HepG2 (cell line): ENCODE measurements around the gene SLC38A4. TPM values are rescaled to one million over a fixed set of nuclear protein-coding genes. Genes with fewer than 3 reads are reported as not detected.

Source experiments
- ATF2 ChIP-seq: sonication (generic); formaldehyde crosslinking; IDR thresholded peaks from 2 replicates; pipeline ENCODE4 v1.4.0; 2020; ENCODE audit warnings: missing genetic modification reagents
- ELF3 ChIP-seq: IDR thresholded peaks from 2 replicates; pipeline ENCODE4 v1.6.1; 2016; ENCODE audit warnings: missing genetic modification reagents, missing compliant biosample characterization
- FOXP4 ChIP-seq: sonication (generic); formaldehyde crosslinking; IDR thresholded peaks from 2 replicates; pipeline ENCODE4 v1.4.0; 2020; ENCODE audit warnings: missing genetic modification reagents
- IKZF1 ChIP-seq: fragments of 450-650 bp; IDR thresholded peaks from 2 replicates; pipeline ENCODE4 v1.7.1; 2016
- MAFF ChIP-seq: IDR thresholded peaks from 2 replicates; pipeline ENCODE4 v1.6.1; 2011; ENCODE audit warnings: low read depth, low read length, improper control_type of control experiment
- RXRB ChIP-seq: IDR thresholded peaks from 2 replicates; pipeline ENCODE4 v1.6.1; 2016; ENCODE audit warnings: borderline replicate concordance, missing genetic modification reagents, missing compliant biosample characterization
- SOX13 ChIP-seq, 3 experiments: fragments of 450-650 bp in 1 of 3; sonication (generic) in 1 of 3; formaldehyde crosslinking in 1 of 3; IDR thresholded peaks in 2 of 3; conservative IDR thresholded peaks in 1 of 3; 2 replicates each; pipeline versions ENCODE4 v1.5.0 to v1.6.1; 2016 to 2020; ENCODE audit warnings: antibody characterized with exemption in 1 of 3, mild to moderate bottlenecking in 1 of 3, missing compliant biosample characterization in 1 of 3, missing genetic modification reagents in 1 of 3, moderate library complexity in 1 of 3
- SP4 ChIP-seq: sonication (generic); formaldehyde crosslinking; IDR thresholded peaks from 2 replicates; pipeline ENCODE4 v1.8.1; 2023; ENCODE audit warnings: mild to moderate bottlenecking, missing genetic modification reagents
- ZFP82 ChIP-seq: sonication (generic); formaldehyde crosslinking; IDR thresholded peaks from 2 replicates; pipeline ENCODE4 v1.5.1; 2020; ENCODE audit warnings: mild to moderate bottlenecking, missing genetic modification reagents, borderline replicate concordance
- ZFYVE20 ChIP-seq: sonication (generic); formaldehyde crosslinking; IDR thresholded peaks from 2 replicates; pipeline ENCODE4 v1.8.0; 2023; ENCODE audit warnings: low read depth, mild to moderate bottlenecking, moderate library complexity, missing genetic modification reagents, borderline replicate concordance
- ZNF101 ChIP-seq: sonication (generic); formaldehyde crosslinking; IDR thresholded peaks from 2 replicates; pipeline ENCODE4 v1.4.0; 2020; ENCODE audit warnings: mild to moderate bottlenecking, low read depth, missing genetic modification reagents, borderline replicate concordance
- ZNF331 ChIP-seq: sonication (generic); formaldehyde crosslinking; IDR thresholded peaks from 2 replicates; pipeline ENCODE4 v1.4.0; 2020; ENCODE audit warnings: missing genetic modification reagents
- polyA plus RNA-seq, 8 experiments: library from polyadenylated mRNA; depleted of rRNA in 3 of 8; stranded (reverse) in 7 of 8; unstranded in 1 of 8; fragments of >200 nt; fragmentation: Illumina TruSeq in 4 of 8; extraction: Trizol in 4 of 8; gene quantifications; 2 replicates each; pipeline versions ENCODE4 v1.2.1 to v1.2.3, GENCODE V29; 2011 to 2016; ENCODE audit warnings: low read depth in 4 of 8, missing spikeins in 1 of 8, mixed read lengths in 1 of 8; ENCODE audit not compliant: insufficient read depth in 1 of 8
- total RNA-seq, 5 experiments: library from RNA; depleted of rRNA; stranded (reverse); fragments of >200 nt; fragmentation: Illumina TruSeq; extraction: Trizol; gene quantifications; 2 replicates each; pipeline ENCODE4 v1.2.3, GENCODE V29; 2016; ENCODE audit warnings: low read depth in 1 of 5
- TF ChIP-seq, protein P1 (sequence below): sonication (generic); formaldehyde crosslinking; IDR thresholded peaks from 2 replicates; pipeline ENCODE4 v1.9.0; 2022; ENCODE audit warnings: low read depth, missing genetic modification reagents
- TF ChIP-seq, protein P2 (sequence below): sonication (generic); formaldehyde crosslinking; IDR thresholded peaks from 2 replicates; pipeline ENCODE4 v1.4.0; 2020; ENCODE audit warnings: missing genetic modification reagents
- TF ChIP-seq, protein P3 (sequence below): sonication (generic); formaldehyde crosslinking; IDR thresholded peaks from 2 replicates; pipeline ENCODE4 v1.5.0; 2020; ENCODE audit warnings: mild to moderate bottlenecking, missing genetic modification reagents, borderline replicate concordance

The SLC38A4 gene
- total and polyA plus RNA-seq, 2 of the 13 experiments (the other 11 are each of a cell fraction or from before 2014, with no cell fraction given) = 3.5 to 5.2 TPM

DNA sequence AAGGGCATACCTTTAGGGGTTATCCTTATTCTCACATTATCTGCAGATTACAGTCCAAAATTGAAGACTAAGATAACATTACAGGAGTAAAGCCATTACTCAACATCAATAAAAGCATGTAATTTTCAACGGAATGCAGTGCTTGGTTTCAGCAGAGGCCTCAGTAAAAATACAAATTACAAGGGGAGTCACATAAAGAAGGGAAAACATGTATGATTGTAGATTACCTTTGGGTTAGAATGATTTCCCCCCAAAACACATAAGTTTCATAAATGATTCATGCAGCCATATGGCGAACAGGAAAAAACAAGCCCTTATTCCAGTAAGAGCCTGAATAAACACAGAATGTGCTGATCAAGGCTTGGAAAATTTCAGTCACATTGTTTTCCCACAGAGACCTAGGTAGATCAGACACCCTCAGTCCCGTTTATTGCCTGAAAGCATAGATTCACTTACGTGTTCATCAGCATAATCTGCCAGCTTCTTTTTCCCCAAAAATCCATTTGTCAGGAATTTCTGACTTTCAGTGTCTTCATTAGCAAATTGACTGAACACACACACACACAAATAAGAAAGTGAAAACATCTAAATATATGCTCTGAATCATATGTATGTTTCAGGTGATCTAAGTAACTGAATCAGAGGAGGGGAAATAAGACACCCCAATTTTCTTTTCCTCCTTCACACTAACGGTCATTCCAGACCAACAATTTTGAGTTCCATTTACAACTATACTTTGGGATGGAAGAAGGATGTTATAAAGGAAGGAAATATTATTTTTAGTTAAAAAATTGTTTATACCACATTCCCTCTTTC lies 37.5 kb downstream of the SLC38A4 start (continued):
- TF ChIP-seq, protein P1, sequence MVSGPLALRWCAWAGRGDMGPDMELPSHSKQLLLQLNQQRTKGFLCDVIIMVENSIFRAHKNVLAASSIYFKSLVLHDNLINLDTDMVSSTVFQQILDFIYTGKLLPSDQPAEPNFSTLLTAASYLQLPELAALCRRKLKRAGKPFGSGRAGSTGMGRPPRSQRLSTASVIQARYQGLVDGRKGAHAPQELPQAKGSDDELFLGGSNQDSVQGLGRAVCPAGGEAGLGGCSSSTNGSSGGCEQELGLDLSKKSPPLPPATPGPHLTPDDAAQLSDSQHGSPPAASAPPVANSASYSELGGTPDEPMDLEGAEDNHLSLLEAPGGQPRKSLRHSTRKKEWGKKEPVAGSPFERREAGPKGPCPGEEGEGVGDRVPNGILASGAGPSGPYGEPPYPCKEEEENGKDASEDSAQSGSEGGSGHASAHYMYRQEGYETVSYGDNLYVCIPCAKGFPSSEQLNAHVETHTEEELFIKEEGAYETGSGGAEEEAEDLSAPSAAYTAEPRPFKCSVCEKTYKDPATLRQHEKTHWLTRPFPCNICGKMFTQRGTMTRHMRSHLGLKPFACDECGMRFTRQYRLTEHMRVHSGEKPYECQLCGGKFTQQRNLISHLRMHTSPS (CRISPR knock-in tag) = no peak
- TF ChIP-seq SOX13 (IDR thresholded peaks at IDR 0.05) = no peak
- TF ChIP-seq SOX13 (CRISPR knock-in tag; conservative IDR thresholded peaks at IDR 0.05 in 1 of 2, IDR thresholded peaks at IDR 0.05 in 1 of 2) = peak in 1 of 2 experiments; percentile 42; a peak in 1 of 4 replicates
- TF ChIP-seq SP4 = no peak
- TF ChIP-seq, protein P2, sequence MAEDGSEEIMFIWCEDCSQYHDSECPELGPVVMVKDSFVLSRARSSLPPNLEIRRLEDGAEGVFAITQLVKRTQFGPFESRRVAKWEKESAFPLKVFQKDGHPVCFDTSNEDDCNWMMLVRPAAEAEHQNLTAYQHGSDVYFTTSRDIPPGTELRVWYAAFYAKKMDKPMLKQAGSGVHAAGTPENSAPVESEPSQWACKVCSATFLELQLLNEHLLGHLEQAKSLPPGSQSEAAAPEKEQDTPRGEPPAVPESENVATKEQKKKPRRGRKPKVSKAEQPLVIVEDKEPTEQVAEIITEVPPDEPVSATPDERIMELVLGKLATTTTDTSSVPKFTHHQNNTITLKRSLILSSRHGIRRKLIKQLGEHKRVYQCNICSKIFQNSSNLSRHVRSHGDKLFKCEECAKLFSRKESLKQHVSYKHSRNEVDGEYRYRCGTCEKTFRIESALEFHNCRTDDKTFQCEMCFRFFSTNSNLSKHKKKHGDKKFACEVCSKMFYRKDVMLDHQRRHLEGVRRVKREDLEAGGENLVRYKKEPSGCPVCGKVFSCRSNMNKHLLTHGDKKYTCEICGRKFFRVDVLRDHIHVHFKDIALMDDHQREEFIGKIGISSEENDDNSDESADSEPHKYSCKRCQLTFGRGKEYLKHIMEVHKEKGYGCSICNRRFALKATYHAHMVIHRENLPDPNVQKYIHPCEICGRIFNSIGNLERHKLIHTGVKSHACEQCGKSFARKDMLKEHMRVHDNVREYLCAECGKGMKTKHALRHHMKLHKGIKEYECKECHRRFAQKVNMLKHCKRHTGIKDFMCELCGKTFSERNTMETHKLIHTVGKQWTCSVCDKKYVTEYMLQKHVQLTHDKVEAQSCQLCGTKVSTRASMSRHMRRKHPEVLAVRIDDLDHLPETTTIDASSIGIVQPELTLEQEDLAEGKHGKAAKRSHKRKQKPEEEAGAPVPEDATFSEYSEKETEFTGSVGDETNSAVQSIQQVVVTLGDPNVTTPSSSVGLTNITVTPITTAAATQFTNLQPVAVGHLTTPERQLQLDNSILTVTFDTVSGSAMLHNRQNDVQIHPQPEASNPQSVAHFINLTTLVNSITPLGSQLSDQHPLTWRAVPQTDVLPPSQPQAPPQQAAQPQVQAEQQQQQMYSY (CRISPR knock-in tag) = no peak
- TF ChIP-seq MAFF = peak; percentile 33; the same call in 1 of the 2 replicates
- TF ChIP-seq, protein P3, sequence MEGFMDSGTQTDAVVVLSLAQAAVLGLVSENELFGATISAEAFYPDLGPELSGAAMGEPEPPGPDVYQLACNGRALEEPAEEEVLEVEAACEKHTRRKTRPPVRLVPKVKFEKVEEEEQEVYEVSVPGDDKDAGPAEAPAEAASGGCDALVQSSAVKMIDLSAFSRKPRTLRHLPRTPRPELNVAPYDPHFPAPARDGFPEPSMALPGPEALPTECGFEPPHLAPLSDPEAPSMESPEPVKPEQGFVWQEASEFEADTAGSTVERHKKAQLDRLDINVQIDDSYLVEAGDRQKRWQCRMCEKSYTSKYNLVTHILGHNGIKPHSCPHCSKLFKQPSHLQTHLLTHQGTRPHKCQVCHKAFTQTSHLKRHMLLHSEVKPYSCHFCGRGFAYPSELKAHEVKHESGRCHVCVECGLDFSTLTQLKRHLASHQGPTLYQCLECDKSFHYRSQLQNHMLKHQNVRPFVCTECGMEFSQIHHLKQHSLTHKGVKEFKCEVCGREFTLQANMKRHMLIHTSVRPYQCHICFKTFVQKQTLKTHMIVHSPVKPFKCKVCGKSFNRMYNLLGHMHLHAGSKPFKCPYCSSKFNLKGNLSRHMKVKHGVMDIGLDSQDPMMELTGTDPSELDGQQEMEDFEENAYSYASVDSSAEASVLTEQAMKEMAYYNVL (CRISPR knock-in tag) = no peak
- no peak for TF ChIP-seq IKZF1
- TF ChIP-seq ATF2 (CRISPR knock-in tag) = no peak
- no peak for TF ChIP-seq FOXP4 (CRISPR knock-in tag)
- peak; percentile 61; the same call in 1 of the 2 replicates for TF ChIP-seq ELF3 (CRISPR knock-in tag)
- 0 out of 2 replicates have a peak, but pooled peaks have one; percentile 17 for TF ChIP-seq RXRB (CRISPR knock-in tag)
- no peak for TF ChIP-seq ZFP82 (CRISPR knock-in tag)
- TF ChIP-seq ZFYVE20 (CRISPR knock-in tag) = no peak
- TF ChIP-seq ZNF331 (CRISPR knock-in tag) = no peak
- TF ChIP-seq ZNF101 (CRISPR knock-in tag) = no peak
